GM23248 (cell line): ENCODE data around the gene CACNB3. TPM values are rescaled to one million over a fixed set of nuclear protein-coding genes. Genes with fewer than 3 reads are reported as not detected.

ENCODE experiments used
- DNase-seq: peaks from one replicate; pipeline ENCODE4 v3.0.0-alpha.2; 2015
- H2AFZ ChIP-seq: fragments of 200-600 bp; sonication (generic); 2 replicates; pipeline ENCODE4 v1.6.1; 2016; ENCODE audit warnings: antibody characterized with exemption
- H3F3A ChIP-seq: fragments of 200-600 bp; sonication (generic); 2 replicates; pipeline ENCODE4 v1.6.1; 2016; ENCODE audit warnings: mild to moderate bottlenecking, antibody characterized with exemption, mixed run types; ENCODE audit not compliant: insufficient read depth
- H3K27ac ChIP-seq: fragments of 200-600 bp; sonication (generic); 2 replicates; pipeline ENCODE4 v1.5.1; 2016; ENCODE audit warnings: mild to moderate bottlenecking
- H3K27me3 ChIP-seq: fragments of 200-600 bp; sonication (generic); replicated peaks from 2 replicates; pipeline ENCODE4 v1.6.1; 2016; ENCODE audit warnings: mild to moderate bottlenecking; ENCODE audit not compliant: insufficient read depth
- H3K36me3 ChIP-seq: fragments of 200-600 bp; sonication (generic); 2 replicates; pipeline ENCODE4 v1.6.1; 2016; ENCODE audit warnings: low read depth, mild to moderate bottlenecking
- H3K4me1 ChIP-seq: fragments of 200-600 bp; sonication (generic); 2 replicates; pipeline ENCODE4 v1.6.1; 2016; ENCODE audit warnings: mild to moderate bottlenecking; ENCODE audit not compliant: insufficient read depth
- H3K4me2 ChIP-seq: fragments of 200-600 bp; sonication (generic); one replicate; pipeline ENCODE4 v1.6.1; 2016; ENCODE audit warnings: mild to moderate bottlenecking; ENCODE audit not compliant: unreplicated experiment
- H3K4me3 ChIP-seq: fragments of 200-600 bp; sonication (generic); 2 replicates; pipeline ENCODE4 v1.5.1; 2016; ENCODE audit warnings: mild to moderate bottlenecking
- H3K79me2 ChIP-seq: fragments of 200-600 bp; sonication (generic); 2 replicates; pipeline ENCODE4 v1.6.1; 2016; ENCODE audit warnings: mild to moderate bottlenecking; ENCODE audit not compliant: insufficient read depth
- H3K9ac ChIP-seq: fragments of 200-600 bp; sonication (generic); 2 replicates; pipeline ENCODE4 v1.6.1; 2016; ENCODE audit warnings: mild to moderate bottlenecking
- H3K9me2 ChIP-seq: fragments of 200-600 bp; sonication (generic); 2 replicates; pipeline ENCODE4 v1.6.1; 2016; ENCODE audit warnings: mixed run types, mild to moderate bottlenecking, moderate library complexity; ENCODE audit not compliant: insufficient read depth
- H3K9me3 ChIP-seq: fragments of 200-600 bp; sonication (generic); one replicate; pipeline ENCODE4 v1.6.1; 2017; ENCODE audit warnings: low read depth
- H4K20me1 ChIP-seq: fragments of 200-600 bp; sonication (generic); 2 replicates; pipeline ENCODE4 v1.6.0; 2016; ENCODE audit not compliant: insufficient read depth
- EZH2 ChIP-seq: fragments of 200-600 bp; sonication (generic); IDR thresholded peaks from 2 replicates; pipeline ENCODE4 v1.6.1; 2018; ENCODE audit warnings: antibody characterized with exemption, mild to moderate bottlenecking; ENCODE audit not compliant: insufficient read depth, poor library complexity, severe bottlenecking
- EZH2phosphoT487 ChIP-seq: fragments of 200-600 bp; sonication (generic); IDR thresholded peaks from 2 replicates; pipeline ENCODE4 v1.6.1; 2018; ENCODE audit warnings: antibody characterized with exemption, moderate library complexity, mild to moderate bottlenecking, low read depth; ENCODE audit not compliant: insufficient read depth
- WGBS, 2 experiments: methylation state at CpG; one replicate each; pipeline ENCODE4 v1.1.6; 2015 to 2017; ENCODE audit warnings: low lambda C conversion rate in 2 of 2, low coverage in 1 of 2; ENCODE audit errors: missing lambda C conversion rate in 2 of 2; 5-methylcytosine and 5-hydroxymethylcytosine counted together
- in situ Hi-C: fragments of 300-500 bp; cut with MboI; formaldehyde crosslinking; loops from 2 replicates; pipeline ENCODE4 v1.15.0; 2020
- polyA plus RNA-seq: library from polyadenylated mRNA; unstranded; fragments of >200 nt; fragmentation: Nextera tagmentation; extraction: Ambion mirVana; gene quantifications from 2 replicates; pipeline ENCODE4 v1.2.1, GENCODE V29; 2016
- total RNA-seq: library from RNA; depleted of rRNA; stranded (reverse); fragments of >200 nt; shearing (Covaris generic); gene quantifications from 2 replicates; pipeline ENCODE4 v1.2.3, GENCODE V29; 2014

The CACNB3 gene
- total and polyA plus RNA-seq, 2 experiments from 2014 or later = 22.6 to 26.8 TPM

- DNase-seq = no peak
- in situ Hi-C loops = no loop called here
Observed at GRCh38 chr12:48803675-48804074, 14.6 kb upstream of the CACNB3 start.

GRCh38 chr12:48807981-48808380 is 10.3 kb upstream of the CACNB3 start:
- Histone ChIP-seq H3K4me2 (no peak overlapping the region), H3K27ac (no peak overlapping the region), H3K36me3 (no peaks in the 10 kb centered on the region), H3F3A (peaks cover 11% of the 10 kb centered on the region; the same call in 1 of the 2 replicates), H2AFZ (no peak overlapping the region), H3K79me2 (0 out of 2 replicates have a peak, but pooled peaks cover under 1% of the 10 kb centered on the region), H3K4me3 (no peak overlapping the region), H3K9ac (no peak overlapping the region), H3K4me1 (peaks cover 24% of the 10 kb centered on the region), H4K20me1 (no peaks in the 10 kb centered on the region), H3K9me2 (no peaks in the 10 kb centered on the region), H3K27me3 (no peaks in the 10 kb centered on the region), H3K9me3 (no peaks in the 10 kb centered on the region)
- in situ Hi-C loops = no loop called here
- DNase-seq = peak; percentile 27
- TF ChIP-seq EZH2phosphoT487 (no peak), EZH2 (no peak)
- 94 to 96% methylated on average over 3 of the region's 3 CpGs for WGBS, 2 experiments

More at GRCh38 chr12:48803675-48804074, 14.6 kb upstream of the CACNB3 start:
- no peaks in the 10 kb centered on the region for H3K36me3 ChIP-seq
- no peaks in the 10 kb centered on the region for H4K20me1 ChIP-seq
- no peak overlapping the region for H3K4me2 ChIP-seq
- H3K4me3 ChIP-seq = no peak overlapping the region
- H2AFZ ChIP-seq = no peak overlapping the region
- no peak for TF ChIP-seq EZH2phosphoT487
- TF ChIP-seq EZH2 = no peak
- H3F3A ChIP-seq = no peaks in the 10 kb centered on the region
- no peaks in the 10 kb centered on the region for H3K9me3 ChIP-seq
- no peak overlapping the region for H3K9ac ChIP-seq
- H3K4me1 ChIP-seq = no peaks in the 10 kb centered on the region
- 52 to 55% methylated on average over 1 of the region's 1 CpG for WGBS, 2 experiments
- no peaks in the 10 kb centered on the region for H3K27me3 ChIP-seq
- H3K79me2 ChIP-seq = no peaks in the 10 kb centered on the region
- no peaks in the 10 kb centered on the region for H3K9me2 ChIP-seq
- H3K27ac ChIP-seq = no peak overlapping the region

DNA sequence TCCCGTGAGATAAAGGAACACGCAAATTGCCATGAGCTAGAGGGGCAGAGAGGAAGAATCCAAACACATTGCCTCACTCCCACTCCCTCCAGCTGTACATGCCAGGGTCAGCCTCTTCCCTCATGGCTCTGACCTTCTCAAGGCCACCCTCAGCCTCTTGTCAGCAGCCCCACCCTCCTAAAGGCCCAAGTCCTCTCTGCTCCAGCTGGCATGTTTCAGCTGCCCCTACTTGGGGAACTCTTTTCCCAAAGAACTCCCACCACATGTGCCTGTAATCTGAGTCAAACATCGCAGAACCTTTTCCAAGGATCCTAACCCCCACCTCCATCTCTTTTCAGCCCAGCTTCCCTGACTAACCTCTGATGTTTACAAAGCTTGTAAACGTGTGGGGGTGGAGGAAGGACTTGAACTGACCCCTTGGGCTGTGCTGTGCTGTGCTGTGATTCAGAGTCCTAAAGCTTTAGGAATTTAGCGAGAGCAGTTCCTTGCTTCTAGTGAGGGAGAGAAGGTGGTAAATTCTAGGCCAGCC is 7.3 kb upstream of the CACNB3 start:
- H4K20me1 ChIP-seq = no peaks in the 10 kb centered on the region
- H3K4me3 ChIP-seq = 0 out of 2 replicates have a peak overlapping the region, but pooled peaks have one; percentile 11
- H3K27me3 ChIP-seq = no peaks in the 10 kb centered on the region
- H3K9me3 ChIP-seq = no peaks in the 10 kb centered on the region
- H3F3A ChIP-seq = peaks cover 11% of the 10 kb centered on the region; the same call in 1 of the 2 replicates
- H3K4me1 ChIP-seq = peaks cover 32% of the 10 kb centered on the region
- no peak for TF ChIP-seq EZH2
- no peak for TF ChIP-seq EZH2phosphoT487
- DNase-seq = peak; percentile 94
- H3K36me3 ChIP-seq = no peaks in the 10 kb centered on the region
- peak overlapping the region; percentile 59 for H3K4me2 ChIP-seq
- peak overlapping the region; percentile 28 for H3K9ac ChIP-seq
- H3K79me2 ChIP-seq = peaks cover 19% of the 10 kb centered on the region
- WGBS, 2 experiments = 22 to 32% methylated on average over 5 of the region's 5 CpGs
- peak overlapping the region; percentile 56 for H3K27ac ChIP-seq
- in situ Hi-C loops = no loop called here
- no peaks in the 10 kb centered on the region for H3K9me2 ChIP-seq
- H2AFZ ChIP-seq = peak overlapping the region; percentile 69

DNA sequence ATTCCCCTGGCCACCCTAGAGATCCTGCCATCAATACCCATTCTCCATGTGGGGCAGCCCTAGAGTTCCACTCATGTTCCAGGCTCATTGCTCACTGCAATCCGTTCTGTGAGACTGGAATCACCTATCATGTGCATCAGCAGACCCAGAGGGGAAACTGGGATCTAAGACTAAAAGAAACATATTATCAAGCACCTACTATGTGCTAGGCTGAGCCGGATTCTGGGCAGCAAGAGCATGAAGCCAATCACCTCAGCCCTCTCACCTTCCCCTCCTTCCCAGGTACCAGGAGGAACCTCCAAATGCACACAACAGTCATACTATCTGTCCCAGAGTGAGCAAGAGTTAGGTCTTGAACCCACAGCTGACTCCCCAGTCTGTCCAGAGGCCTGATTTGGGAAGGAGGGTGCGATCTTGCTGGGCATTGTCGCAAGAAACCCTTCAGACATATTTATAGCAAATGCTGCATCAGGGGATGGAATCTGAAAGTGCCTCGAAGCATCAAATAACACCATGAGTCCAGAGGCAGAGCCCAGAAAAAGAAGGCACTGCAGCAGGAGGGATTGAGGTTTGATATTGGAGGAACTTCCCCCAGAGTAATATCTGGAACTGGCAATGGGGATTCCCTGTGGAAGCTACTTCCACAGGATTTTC is 6.7 kb upstream of the CACNB3 start:
- 85 to 87% methylated on average over 5 of the region's 5 CpGs for WGBS, 2 experiments
- H3K9me2 ChIP-seq = no peaks in the 10 kb centered on the region
- DNase-seq = no peak
- peak overlapping the region; percentile 56 for H3K27ac ChIP-seq
- H3K4me3 ChIP-seq = peak overlapping the region; percentile 11; the same call in 1 of the 2 replicates
- peaks cover 11% of the 10 kb centered on the region; the same call in 1 of the 2 replicates for H3F3A ChIP-seq
- in situ Hi-C loops = no loop called here
- TF ChIP-seq EZH2phosphoT487 = no peak
- TF ChIP-seq EZH2 = no peak
- peaks cover 25% of the 10 kb centered on the region for H3K79me2 ChIP-seq
- H3K9me3 ChIP-seq = no peaks in the 10 kb centered on the region
- peak overlapping the region; percentile 28; the same call in 1 of the 2 replicates for H3K9ac ChIP-seq
- no peaks in the 10 kb centered on the region for H3K27me3 ChIP-seq
- H3K36me3 ChIP-seq = no peaks in the 10 kb centered on the region
- H3K4me2 ChIP-seq = peak overlapping the region; percentile 7
- H4K20me1 ChIP-seq = no peaks in the 10 kb centered on the region
- H3K4me1 ChIP-seq = peaks cover 36% of the 10 kb centered on the region
- peak overlapping the region; percentile 69; the same call in 1 of the 2 replicates for H2AFZ ChIP-seq
